Skin of body (tissue), 2 donors: ENCODE measurements around the gene CLASRP. TPM values are rescaled to one million over a fixed set of nuclear protein-coding genes. Genes with fewer than 3 reads are reported as not detected.

Experiments
- DNase-seq: peaks from one replicate; lab custom pipeline; 2025; lab: John Stamatoyannopoulos, UW
- total RNA-seq: library from RNA; depleted of rRNA; stranded (reverse); fragments of >200 nt; gene quantifications from one replicate; pipeline ENCODE4 v1.2.3, GENCODE V29; 2014

CLASRP gene
- total RNA-seq, 1 donor from 2014 or later: 20.3 TPM

GRCh38 chr19:45019187-45019586 is 19.7 kb upstream of the CLASRP start:
- DNase-seq: no peak

- no peak for DNase-seq
Observed at GRCh38 chr19:45020071-45020470, 18.8 kb upstream of the CLASRP start.

- DNase-seq: no peak
Observed at GRCh38 chr19:45021971-45022370, 16.9 kb upstream of the CLASRP start.

DNA sequence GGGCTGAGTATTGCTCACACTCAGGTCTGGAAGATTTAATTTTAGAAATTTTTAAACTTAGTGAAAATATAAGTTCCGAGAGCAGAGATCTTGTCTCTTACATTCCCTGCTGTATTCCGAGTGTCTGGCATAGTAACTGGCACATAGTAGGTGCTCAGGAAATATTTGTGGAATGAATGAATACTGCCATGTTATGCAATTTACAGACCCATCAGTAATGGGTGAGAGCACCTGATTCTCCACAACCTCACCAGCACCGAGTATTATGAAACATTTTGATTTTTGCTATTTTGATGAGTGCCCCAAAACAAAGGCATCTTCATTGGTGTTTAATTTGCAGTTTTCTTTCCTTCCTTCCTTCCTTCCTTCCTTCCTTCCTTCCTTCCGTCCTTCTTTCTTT is 15.8 kb upstream of the CLASRP start:
- no peak for DNase-seq

DNA sequence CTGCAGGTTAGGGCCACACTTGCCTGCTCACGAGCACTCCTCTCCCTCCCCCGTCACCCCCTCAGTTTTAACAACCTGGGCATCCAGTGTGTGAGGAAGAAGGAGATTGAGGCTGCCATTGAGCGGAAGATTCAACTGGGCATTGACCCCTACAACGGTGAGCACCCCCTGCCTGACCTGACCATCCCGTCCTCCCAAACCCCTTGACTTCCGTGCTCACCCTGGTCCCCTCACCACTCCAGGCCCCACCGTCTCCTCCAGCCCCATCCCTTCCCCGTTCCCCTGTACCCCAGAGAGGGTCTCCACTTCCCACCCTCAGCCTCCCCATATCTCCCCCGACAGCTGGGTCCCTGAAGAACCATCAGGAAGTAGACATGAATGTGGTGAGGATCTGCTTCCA is 13.6 kb upstream of the CLASRP start:
- no peak for DNase-seq

DNA sequence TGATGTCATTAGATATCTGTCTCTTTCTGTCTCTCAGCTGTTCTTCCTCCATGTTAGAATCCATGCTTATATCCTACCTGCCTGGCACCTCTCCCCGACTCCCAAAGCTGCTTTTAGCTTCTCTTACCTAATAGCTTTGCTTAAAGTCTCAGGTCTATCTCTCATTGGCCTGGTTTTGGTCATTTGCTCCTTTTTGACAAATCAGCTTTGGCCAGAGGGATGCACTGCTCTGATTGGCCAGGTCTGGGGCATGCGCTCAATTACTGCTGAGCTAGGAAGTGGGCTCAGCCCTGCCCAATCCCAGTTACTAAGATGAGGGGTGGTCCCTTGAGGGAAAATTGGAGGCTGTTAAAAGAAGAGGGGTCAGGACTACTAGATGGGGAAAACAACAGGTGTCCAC is 11.5 kb upstream of the CLASRP start:
- DNase-seq: no peak

- no peak for DNase-seq
Observed at GRCh38 chr19:45030825-45031224, 8.0 kb upstream of the CLASRP start.

GRCh38 chr19:45032421-45032820 is 6.4 kb upstream of the CLASRP start:
- DNase-seq: no peak

DNA sequence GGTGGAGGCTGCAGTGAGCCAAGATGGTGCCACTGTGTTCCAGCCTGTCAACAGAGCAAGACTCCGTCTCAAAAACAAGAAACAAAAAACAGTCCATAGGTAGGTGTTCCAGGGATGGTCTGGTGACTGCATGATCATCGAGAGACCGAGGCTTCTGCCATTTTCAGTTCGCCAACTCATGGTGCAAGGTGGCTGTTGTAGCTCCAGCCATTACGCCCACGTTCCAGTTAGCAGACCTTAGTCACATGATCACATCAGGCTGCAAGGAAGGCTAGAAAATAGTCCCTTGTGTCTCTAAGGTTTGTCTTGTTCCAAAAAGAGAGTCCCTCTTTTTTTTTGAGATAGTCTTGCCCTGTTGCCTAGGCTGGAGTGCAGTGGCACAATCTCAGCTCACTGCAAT is 3.1 kb upstream of the CLASRP start:
- DNase-seq: no peak

- no peak for DNase-seq
Observed at GRCh38 chr19:45037393-45038169, 1.3 kb upstream of the CLASRP start.

GRCh38 chr19:45040059-45040771 is 1.4 kb downstream of the CLASRP start:
- no peak for DNase-seq

DNA sequence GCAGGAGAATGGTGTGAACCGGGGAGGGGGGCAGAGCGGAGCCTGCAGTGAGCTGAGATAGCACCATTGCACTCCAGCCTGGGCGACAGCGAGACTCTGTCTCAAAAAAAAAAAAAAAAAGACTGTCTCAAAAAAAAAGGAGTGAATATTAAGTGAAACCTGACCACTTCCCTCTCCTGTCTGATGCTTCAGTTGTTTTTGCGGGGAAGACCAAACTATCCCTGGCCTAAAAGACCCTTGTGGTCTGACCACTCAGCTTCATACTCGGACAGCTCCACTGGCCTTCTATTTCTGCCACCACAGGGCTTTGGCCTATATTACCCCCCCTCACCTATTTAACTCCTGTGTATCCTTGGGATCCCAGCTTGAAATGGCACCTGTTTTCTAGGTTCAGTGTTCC is 2.3 kb downstream of the CLASRP start:
- DNase-seq: no peak

DNA sequence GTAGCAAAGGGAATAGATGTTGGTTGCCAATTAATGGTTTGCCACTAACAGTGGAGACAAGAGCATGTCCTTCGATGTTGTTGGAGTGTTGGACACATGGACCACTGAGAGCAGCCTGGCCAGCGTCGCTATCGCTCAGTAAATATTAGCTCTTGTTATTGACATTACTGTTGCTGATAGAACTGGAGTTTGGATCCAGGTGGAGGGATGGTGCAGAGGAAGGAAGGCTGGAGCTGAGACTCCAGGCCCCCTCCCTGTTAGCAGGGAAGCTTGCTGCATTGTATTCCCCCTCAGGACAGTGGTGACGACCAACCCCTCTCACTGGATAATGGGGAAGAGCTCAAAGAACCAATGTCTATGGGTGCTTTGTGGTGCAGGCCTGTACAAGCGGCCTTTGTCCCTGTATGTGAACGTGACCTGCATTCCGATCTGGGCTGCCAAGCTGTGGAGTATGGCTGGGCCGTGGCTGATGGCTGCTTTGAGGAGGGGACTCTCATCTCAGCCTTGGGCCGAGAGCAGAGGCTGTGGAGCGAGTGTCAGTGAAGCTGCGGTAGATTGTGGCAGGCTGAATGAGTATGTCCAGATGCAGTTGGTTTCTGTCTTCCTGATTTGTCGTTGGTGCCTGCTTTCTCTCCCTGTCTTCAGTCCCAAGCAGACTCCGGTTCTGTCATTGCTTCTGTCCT is 7.0 kb downstream of the CLASRP start:
- DNase-seq: no peak

DNA sequence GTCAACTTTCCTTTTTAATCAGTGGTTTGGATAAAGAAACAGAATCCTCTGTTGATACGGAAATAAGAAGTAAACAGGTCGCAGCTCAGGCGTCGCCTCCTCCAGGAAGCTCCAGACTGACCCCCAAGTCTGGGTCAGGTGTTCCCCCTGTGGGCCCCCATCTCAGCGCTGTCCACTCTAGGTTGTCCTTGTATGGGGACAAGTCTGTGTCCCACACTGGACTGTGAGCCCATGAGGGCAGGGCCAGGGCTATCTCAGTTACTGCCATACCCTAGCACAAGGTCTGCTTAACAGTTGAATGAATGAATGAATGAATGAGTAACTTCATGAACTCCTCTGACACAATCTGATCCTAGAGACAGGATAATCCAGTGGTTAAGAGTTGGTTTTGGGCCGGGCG is 7.5 kb downstream of the CLASRP start:
- DNase-seq: no peak

DNA sequence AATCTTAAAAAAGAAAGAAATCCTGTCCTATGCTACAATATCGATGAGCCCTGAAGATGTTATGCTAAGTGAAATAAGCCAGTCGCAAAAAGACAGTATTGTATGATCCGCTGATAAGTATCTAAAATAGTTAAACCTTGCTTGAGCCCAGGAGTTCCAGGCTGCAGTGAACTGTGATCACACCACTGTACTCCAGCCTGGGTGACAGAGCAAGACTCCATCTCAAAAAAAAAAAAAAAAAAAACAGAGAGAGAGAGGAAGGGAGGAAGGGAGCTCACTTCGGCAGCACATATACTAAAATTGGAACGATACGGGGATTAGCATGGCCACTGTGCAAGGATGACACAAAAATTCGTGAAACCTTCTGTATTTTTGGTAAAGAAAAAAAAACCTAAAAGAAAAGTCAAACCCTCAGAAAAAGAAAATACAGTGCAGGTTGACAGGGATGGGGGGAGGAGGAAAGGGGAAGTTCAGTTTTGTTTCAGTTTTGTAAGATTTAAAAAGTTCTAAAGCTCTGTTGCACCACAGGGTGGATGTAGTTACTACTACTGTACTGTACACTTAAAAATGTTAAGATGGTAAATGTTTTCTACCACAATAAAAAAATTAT is 8.4 kb downstream of the CLASRP start:
- DNase-seq: no peak

GRCh38 chr19:45049073-45049736 is 10.4 kb downstream of the CLASRP start:
- no peak for DNase-seq

DNA sequence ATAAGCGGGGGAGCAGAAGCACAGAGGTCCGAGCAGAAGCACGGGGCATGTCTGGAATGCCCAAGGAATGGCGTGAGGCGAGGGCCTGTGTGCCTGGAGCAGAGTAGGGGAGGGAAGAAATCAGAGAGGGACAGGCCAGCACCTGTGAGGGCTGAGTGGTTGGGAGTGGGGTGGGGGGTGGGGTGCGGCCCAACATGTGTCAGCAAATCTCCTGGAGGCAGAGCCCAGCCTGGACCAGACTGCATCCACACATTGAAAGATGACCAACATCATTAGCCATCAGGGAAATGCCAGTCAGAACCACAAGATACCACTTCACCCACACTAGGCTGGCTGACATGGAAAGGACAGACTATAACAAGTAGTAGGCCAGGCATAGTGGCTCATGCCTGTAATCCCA is 11.2 kb downstream of the CLASRP start:
- DNase-seq: no peak

DNA sequence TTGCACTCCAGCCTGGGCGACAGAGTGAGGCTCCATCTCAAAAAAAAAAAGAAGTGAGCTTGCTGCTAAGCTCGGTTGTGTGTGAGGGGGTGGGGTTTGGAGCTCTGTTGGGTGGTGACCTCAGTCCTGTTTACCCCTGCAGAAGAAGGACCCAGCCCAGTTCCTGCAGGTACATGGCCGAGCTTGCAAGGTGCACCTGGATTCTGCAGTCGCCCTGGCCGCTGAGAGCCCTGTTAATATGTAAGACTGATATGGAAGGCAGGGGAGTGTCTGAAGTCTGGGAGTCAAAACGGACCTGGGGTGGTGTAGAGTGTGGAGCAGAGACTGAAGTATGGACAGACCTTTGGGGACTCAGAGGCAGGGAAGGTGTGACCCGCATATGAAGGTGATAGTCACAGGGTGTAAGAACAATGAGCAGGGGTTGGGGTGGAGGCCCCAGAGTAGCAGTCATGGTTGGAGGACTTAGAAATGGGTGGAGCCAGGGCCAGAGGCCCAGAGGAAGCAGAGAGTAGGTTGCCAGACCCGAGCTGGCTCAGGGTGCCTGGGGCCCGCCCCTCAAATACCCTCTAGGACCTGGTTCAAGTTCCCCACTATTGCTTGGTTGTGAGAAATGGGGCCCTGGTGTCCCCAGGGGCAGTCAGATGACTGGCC is 13.2 kb downstream of the CLASRP start:
- no peak for DNase-seq

DNA sequence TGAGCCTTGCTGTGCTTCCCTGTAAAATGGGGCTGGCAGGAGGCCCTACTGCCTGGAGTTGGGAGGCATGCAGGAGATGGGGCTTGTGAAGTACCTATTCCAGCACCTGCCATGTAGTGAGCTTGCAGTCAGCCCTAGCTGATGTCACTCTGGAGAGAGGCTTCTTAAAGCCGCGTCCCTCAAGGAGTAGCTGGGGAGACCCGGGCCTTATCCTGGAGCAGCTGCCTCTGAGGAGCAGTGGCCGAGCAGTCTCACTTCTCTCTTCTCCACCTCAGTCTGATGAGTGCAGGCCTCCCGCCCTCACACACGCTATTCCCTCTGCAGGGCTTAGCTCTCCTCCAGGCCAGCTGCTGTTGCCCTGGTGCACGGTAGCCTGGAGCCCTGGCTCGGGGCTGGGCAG is 18.0 kb downstream of the CLASRP start:
- DNase-seq: no peak

DNA sequence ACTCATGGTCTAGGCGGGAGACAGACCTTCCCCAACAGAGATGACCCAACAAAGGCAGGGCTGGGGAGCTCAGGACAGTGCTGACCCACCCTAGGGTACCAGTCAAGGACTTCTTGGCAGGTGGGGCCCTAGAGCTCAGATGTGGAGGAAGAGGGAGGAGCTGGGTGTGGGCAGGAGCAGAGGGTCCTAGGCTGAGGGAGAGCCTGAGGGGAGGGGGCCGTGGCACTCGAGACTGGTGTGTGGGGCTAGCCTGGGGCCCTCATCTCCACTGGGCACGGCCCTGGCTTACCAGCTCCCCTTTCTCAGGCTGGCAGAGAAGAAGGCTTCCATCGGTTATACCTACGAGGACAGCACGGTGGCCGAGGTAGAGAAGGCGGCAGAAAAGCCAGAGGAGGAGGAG is 18.6 kb downstream of the CLASRP start:
- DNase-seq: no peak

- no peak for DNase-seq
Observed at GRCh38 chr19:45058622-45059159, 19.8 kb downstream of the CLASRP start.
